Measurements from ENCODE around the gene FBXW8.
"Not testable (repeated sequence)": the region's sequence is repeated elsewhere in the genome, so short reads cannot be mapped to it uniquely, and the experiment has no call there.

DNA sequence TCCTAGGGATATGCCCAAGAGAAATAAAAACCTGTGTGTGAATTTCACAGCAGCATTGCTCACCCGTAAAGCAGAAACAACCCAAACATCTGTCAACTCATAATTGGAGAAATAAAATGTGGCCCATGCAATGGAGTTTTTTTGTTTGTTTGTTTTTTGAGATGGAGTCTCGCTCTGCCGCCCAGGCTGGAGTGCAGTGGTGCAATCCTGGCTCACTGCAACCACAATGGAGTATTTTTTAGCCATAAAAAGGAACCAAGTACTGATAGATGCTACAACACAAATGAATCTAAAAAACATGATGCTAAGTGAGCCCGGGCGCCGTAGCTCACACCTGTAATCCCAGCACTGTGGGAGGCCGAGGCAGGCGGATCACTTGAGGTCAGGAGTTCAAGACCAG, 146.9 kb downstream of the FBXW8 start:
- TF ChIP-seq, protein P1, sequence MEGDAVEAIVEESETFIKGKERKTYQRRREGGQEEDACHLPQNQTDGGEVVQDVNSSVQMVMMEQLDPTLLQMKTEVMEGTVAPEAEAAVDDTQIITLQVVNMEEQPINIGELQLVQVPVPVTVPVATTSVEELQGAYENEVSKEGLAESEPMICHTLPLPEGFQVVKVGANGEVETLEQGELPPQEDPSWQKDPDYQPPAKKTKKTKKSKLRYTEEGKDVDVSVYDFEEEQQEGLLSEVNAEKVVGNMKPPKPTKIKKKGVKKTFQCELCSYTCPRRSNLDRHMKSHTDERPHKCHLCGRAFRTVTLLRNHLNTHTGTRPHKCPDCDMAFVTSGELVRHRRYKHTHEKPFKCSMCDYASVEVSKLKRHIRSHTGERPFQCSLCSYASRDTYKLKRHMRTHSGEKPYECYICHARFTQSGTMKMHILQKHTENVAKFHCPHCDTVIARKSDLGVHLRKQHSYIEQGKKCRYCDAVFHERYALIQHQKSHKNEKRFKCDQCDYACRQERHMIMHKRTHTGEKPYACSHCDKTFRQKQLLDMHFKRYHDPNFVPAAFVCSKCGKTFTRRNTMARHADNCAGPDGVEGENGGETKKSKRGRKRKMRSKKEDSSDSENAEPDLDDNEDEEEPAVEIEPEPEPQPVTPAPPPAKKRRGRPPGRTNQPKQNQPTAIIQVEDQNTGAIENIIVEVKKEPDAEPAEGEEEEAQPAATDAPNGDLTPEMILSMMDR (conservative IDR thresholded peaks at IDR 0.05 in 1 of 2, IDR thresholded peaks at IDR 0.05 in 1 of 2; ENCODE audit: extremely low read depth in 1 of 2, insufficient read depth in 1 of 2, low read depth in 1 of 2, low read length in 2 of 2) = not testable (repeated sequence)
- TF ChIP-seq EZH2 (IDR thresholded peaks at IDR 0.05; ENCODE audit: borderline replicate concordance, low read length) = not testable (repeated sequence)

All from mammary epithelial cell (primary cell).